DOHH2 (cell line): ENCODE data around the gene PRRC2A.
A peak's percentile ranks its signal among the peaks of the same experiment; 100 is the strongest.

Experiments
- H3F3A ChIP-seq: fragments of 200-600 bp; sonication (generic), shearing (Covaris generic); 2 replicates; pipeline ENCODE4 v1.6.0; 2016; ENCODE audit warnings: antibody characterized with exemption, mild to moderate bottlenecking; ENCODE audit not compliant: control insufficient read depth, insufficient read depth
- H3K27ac ChIP-seq: fragments of 200-600 bp; sonication (generic); 2 replicates; pipeline ENCODE4 v1.5.1; 2014; ENCODE audit warnings: low read depth, mild to moderate bottlenecking, low read length, moderate library complexity
- H3K27me3 ChIP-seq: fragments of 200-600 bp; sonication (generic); 2 replicates; pipeline ENCODE4 v1.6.1; 2014; ENCODE audit warnings: mild to moderate bottlenecking, low read length, mixed read lengths; ENCODE audit not compliant: control insufficient read depth
- H3K36me3 ChIP-seq: fragments of 200-600 bp; sonication (generic); 2 replicates; pipeline ENCODE4 v1.6.1; 2014; ENCODE audit warnings: mild to moderate bottlenecking, low read length, moderate library complexity, mixed read lengths; ENCODE audit not compliant: control insufficient read depth
- H3K4me1 ChIP-seq: fragments of 200-600 bp; sonication (generic); 2 replicates; pipeline ENCODE4 v1.6.1; 2014; ENCODE audit warnings: mild to moderate bottlenecking, low read length, mixed read lengths; ENCODE audit not compliant: control insufficient read depth
- H3K4me2 ChIP-seq: fragments of 200-600 bp; sonication (generic); 2 replicates; pipeline ENCODE4 v1.6.0; 2014; ENCODE audit warnings: mild to moderate bottlenecking, low read length, moderate library complexity
- H3K4me3 ChIP-seq: fragments of 200-600 bp; sonication (generic); 2 replicates; pipeline ENCODE4 v1.5.1; 2014; ENCODE audit warnings: mild to moderate bottlenecking, low read length, mixed read lengths
- H3K79me2 ChIP-seq: fragments of 200-600 bp; sonication (generic); 2 replicates; pipeline ENCODE4 v1.6.1; 2014; ENCODE audit warnings: mild to moderate bottlenecking, low read length, mixed read lengths; ENCODE audit not compliant: control insufficient read depth
- H3K9me2 ChIP-seq: fragments of 200-600 bp; sonication (generic); replicated peaks from 2 replicates; pipeline ENCODE4 v1.6.1; 2014; ENCODE audit warnings: mild to moderate bottlenecking, low read length, mixed read lengths; ENCODE audit not compliant: control insufficient read depth
- H3K9me3 ChIP-seq: fragments of 200-600 bp; sonication (generic); 2 replicates; pipeline ENCODE4 v1.6.1; 2014; ENCODE audit warnings: antibody characterized with exemption, low read length, mixed read lengths; ENCODE audit not compliant: control insufficient read depth, insufficient read depth
- H4K20me1 ChIP-seq: fragments of 200-600 bp; sonication (generic); 2 replicates; pipeline ENCODE4 v1.6.0; 2014; ENCODE audit warnings: low read depth, mild to moderate bottlenecking, antibody characterized with exemption, low read length, moderate library complexity; ENCODE audit not compliant: control insufficient read depth, insufficient read depth
- EZH2phosphoT487 ChIP-seq: fragments of 200-600 bp; sonication (generic); IDR thresholded peaks from 2 replicates; pipeline ENCODE4 v1.6.1; 2017; ENCODE audit warnings: borderline replicate concordance, mild to moderate bottlenecking, antibody characterized with exemption, low read length, moderate library complexity, mixed read lengths
- TF ChIP-seq, protein P1 (sequence below): fragments of 200-600 bp; sonication (generic); IDR thresholded peaks from one replicate; pipeline ENCODE4 v1.5.1; 2014; ENCODE audit warnings: antibody characterized with exemption, mild to moderate bottlenecking, low read depth, low read length; ENCODE audit not compliant: poor library complexity, severe bottlenecking

PRRC2A gene

DNA sequence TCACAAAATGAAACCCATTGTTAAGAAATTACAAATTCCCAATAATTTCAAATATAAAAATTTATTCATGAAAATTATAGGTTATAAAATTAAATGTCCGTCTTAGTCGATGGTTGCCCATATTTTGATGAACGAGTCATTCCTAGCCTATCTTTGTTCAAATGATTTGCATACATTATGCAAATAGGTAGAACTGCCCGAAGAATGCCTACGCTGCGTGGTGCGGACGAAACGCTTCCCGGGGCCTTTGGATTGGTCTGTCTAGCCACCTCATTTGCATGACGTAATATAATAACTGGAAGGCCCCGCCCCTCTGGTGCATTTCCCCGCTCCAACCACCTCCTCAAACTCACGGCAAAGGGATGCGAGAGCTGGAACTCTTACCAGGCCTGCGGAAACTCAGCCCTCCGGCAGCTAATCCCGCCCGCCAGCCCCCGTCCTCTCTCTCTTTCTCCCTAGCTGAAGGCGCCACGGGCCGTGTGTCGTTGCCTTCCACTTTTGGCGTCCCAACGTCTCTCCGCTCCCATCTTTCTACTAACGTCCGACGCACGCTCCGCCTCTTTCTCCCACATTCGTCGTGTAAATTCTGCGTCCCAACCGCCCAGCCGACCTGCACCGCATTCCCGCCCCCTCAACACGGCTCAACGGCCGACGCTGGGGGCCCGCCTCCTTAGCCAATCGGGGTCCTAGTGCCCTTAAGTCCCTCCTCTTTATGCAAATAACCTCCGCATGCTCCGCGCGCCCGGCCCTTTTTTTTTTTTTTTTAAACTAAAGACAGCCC, 520 bp upstream of the PRRC2A start:
- Histone ChIP-seq H3K4me1 (peaks cover 42% of the 10 kb centered on the region), H3K36me3 (peaks cover 43% of the 10 kb centered on the region), H3K79me2 (peaks cover 52% of the 10 kb centered on the region), H3K9me3 (no peaks in the 10 kb centered on the region), H3K27ac (peak overlapping the region; percentile 99), H3K4me3 (peak overlapping the region; percentile 93), H3K9me2 (no peaks in the 10 kb centered on the region), H3K4me2 (peak overlapping the region; percentile 93), H3K27me3 (no peaks in the 10 kb centered on the region), H3F3A (peaks cover 16% of the 10 kb centered on the region), H4K20me1 (peaks cover 14% of the 10 kb centered on the region)
- TF ChIP-seq, protein P1, sequence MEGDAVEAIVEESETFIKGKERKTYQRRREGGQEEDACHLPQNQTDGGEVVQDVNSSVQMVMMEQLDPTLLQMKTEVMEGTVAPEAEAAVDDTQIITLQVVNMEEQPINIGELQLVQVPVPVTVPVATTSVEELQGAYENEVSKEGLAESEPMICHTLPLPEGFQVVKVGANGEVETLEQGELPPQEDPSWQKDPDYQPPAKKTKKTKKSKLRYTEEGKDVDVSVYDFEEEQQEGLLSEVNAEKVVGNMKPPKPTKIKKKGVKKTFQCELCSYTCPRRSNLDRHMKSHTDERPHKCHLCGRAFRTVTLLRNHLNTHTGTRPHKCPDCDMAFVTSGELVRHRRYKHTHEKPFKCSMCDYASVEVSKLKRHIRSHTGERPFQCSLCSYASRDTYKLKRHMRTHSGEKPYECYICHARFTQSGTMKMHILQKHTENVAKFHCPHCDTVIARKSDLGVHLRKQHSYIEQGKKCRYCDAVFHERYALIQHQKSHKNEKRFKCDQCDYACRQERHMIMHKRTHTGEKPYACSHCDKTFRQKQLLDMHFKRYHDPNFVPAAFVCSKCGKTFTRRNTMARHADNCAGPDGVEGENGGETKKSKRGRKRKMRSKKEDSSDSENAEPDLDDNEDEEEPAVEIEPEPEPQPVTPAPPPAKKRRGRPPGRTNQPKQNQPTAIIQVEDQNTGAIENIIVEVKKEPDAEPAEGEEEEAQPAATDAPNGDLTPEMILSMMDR, result no peak
- TF ChIP-seq EZH2phosphoT487, result no peak

DNA sequence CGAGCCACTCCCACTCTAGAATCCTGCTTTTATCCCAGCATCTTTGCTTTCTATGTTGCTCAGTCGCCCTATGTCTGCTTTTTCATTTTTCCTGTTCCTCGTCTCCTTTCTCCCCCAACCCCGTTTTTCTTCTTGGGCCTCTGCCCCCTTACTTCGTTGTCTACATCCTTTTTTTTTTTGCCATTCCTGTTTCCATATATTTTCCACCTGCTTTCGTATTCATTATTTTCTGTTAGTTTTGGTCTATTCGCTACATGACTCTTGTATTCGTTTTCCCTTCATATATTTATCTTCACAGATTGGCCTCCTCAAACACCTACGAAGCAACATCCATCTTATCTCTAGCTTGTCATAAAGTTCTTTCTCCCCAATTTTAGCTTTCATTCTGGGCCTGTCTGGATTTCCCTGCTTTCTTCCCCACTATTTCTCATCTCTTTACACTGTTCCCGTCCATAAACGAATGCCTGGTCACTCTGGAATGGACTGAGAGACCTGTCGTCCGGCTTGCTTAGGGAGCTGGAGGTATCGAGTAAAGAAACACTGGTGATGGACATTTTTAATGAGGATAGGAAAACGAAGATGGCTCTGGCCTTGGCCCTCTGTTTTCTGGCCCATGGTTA, 915 bp downstream of the PRRC2A start:
- Histone ChIP-seq H3K4me2 (peak overlapping the region; percentile 90), H3K27me3 (no peaks in the 10 kb centered on the region), H3K9me3 (no peaks in the 10 kb centered on the region), H4K20me1 (peaks cover 14% of the 10 kb centered on the region), H3K79me2 (peaks cover 58% of the 10 kb centered on the region), H3K36me3 (peaks cover 58% of the 10 kb centered on the region), H3K27ac (peak overlapping the region; percentile 78), H3K9me2 (no peaks in the 10 kb centered on the region), H3K4me1 (peaks cover 28% of the 10 kb centered on the region), H3F3A (peaks cover 12% of the 10 kb centered on the region), H3K4me3 (peak overlapping the region; percentile 93)
- TF ChIP-seq, protein P1, result no peak
- no peak for TF ChIP-seq EZH2phosphoT487

DNA sequence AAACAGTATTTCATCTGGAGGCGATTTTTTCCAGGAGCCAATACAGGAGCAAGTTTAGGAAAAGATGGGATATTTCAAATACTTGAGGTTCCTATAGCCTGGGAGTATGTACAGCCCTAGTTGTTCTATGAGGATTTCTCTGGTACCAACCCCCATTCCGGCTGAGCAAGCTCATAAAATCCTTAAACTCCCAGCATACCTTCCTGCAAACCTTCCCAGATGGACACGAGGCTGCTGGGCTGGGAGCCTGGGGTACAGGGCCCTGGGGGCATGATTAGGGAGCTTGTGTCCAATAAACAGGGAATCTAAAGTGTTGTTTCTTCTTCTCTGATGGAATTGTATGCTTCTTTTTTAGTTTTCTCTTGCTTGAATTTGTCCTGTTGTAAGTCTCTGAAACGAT, 1.5 kb downstream of the PRRC2A start:
- H3K9me2 ChIP-seq, result no peaks in the 10 kb centered on the region
- H3K36me3 ChIP-seq, result peaks cover 63% of the 10 kb centered on the region
- peaks cover 22% of the 10 kb centered on the region for H3K4me1 ChIP-seq
- H3K4me2 ChIP-seq, result peak overlapping the region; percentile 90
- no peaks in the 10 kb centered on the region for H3K9me3 ChIP-seq
- no peaks in the 10 kb centered on the region for H3K27me3 ChIP-seq
- peak overlapping the region; percentile 78; the same call in 1 of the 2 replicates for H3K27ac ChIP-seq
- H3K4me3 ChIP-seq, result peak overlapping the region; percentile 93
- H4K20me1 ChIP-seq, result peaks cover 14% of the 10 kb centered on the region
- no peak for TF ChIP-seq EZH2phosphoT487
- TF ChIP-seq, protein P1, result no peak
- peaks cover 58% of the 10 kb centered on the region for H3K79me2 ChIP-seq
- H3F3A ChIP-seq, result peaks cover 11% of the 10 kb centered on the region
